A549 (cell line): ENCODE measurements around the gene NPAS2. TPM values are rescaled to one million over a fixed set of nuclear protein-coding genes. Genes with fewer than 3 reads are reported as not detected.

Experiments
- ATAC-seq, 2 experiments: fragments of 200-7000 bp in 1 of 2; fragments of >200 bp in 1 of 2; cut with Nextera tagmentation in 1 of 2; cut with Tn5 transposase in 1 of 2; 3 replicates each; pipeline versions ENCODE4 v1.8.0 to v1.9.1; 2018 to 2020; ENCODE audit warnings: mild to moderate bottlenecking in 1 of 2, moderate library complexity in 1 of 2
- CTCF ChIA-PET: fragments of 300-600 bp; sonication (Branson Sonifier 250); formaldehyde crosslinking; extraction: SDS; loops from one replicate; lab custom pipeline; 2021; ENCODE audit warnings: antibody characterized with exemption, inconsistent platforms; lab: Yijun Ruan, JAX
- POLR2A ChIA-PET: fragments of 350-600 bp; formaldehyde crosslinking; extraction: SDS; loops from one replicate; lab custom pipeline; 2021; ENCODE audit warnings: antibody characterized with exemption, inconsistent platforms; lab: Yijun Ruan, JAX
- DNase-seq, 2 experiments: peaks; one replicate each; pipeline versions ENCODE4 v3.0.0 to v3.0.0-alpha.2; 2011 to 2016; ENCODE audit warnings: low read depth in 1 of 2, low spot score in 1 of 2
- FAIRE-seq: peaks from 2 replicates; lab custom pipeline; 2011; peaks lifted over from hg19 to GRCh38; lab: Jason Lieb, UNC
- H3K27ac ChIP-seq, 2 experiments: fragments of >200 bp; sonication (Bioruptor Twin); formaldehyde crosslinking; 3 replicates each; pipeline ENCODE4 v1.5.1; 2016 to 2017
- H3K4me1 ChIP-seq: fragments of >200 bp; sonication (Bioruptor Twin); formaldehyde crosslinking; 3 replicates; pipeline ENCODE4 v1.6.1; 2016
- H3K4me2 ChIP-seq: fragments of >200 bp; sonication (Bioruptor Twin); formaldehyde crosslinking; 3 replicates; pipeline ENCODE4 v1.6.1; 2016
- H3K4me3 ChIP-seq: fragments of >200 bp; sonication (Bioruptor Twin); formaldehyde crosslinking; 3 replicates; pipeline ENCODE4 v1.5.1; 2016
- H3K9me3 ChIP-seq: fragments of >200 bp; sonication (Bioruptor Twin); formaldehyde crosslinking; 3 replicates; pipeline ENCODE4 v1.6.1; 2016
- ATOH8 ChIP-seq: fragments of 250-450 bp; sonication (Bioruptor Pico); IDR thresholded peaks from 2 replicates; pipeline ENCODE4 v1.5.0; 2020; ENCODE audit warnings: low read depth, mild to moderate bottlenecking, moderate library complexity
- BCL3 ChIP-seq: fragments of >200 bp; sonication (Bioruptor Twin); formaldehyde crosslinking; IDR thresholded peaks from 3 replicates; pipeline ENCODE4 v1.6.1; 2016
- CHD2 ChIP-seq: fragments of 150-350 bp; IDR thresholded peaks from 2 replicates; pipeline ENCODE4 v1.6.1; 2014; ENCODE audit warnings: low read length; ENCODE audit not compliant: partially characterized antibody
- CHD4 ChIP-seq: fragments of 200-600 bp; sonication (generic); IDR thresholded peaks from 2 replicates; pipeline ENCODE4 v1.6.1; 2016; ENCODE audit warnings: antibody characterized with exemption, mild to moderate bottlenecking, borderline replicate concordance
- EHF ChIP-seq: fragments of 250-450 bp; sonication (Bioruptor Pico); IDR thresholded peaks from 2 replicates; pipeline ENCODE4 v1.5.0; 2020; ENCODE audit warnings: mild to moderate bottlenecking
- ESRRA ChIP-seq: fragments of 150-350 bp; IDR thresholded peaks from 2 replicates; pipeline ENCODE4 v1.6.1; 2014; ENCODE audit warnings: mild to moderate bottlenecking, low read length, borderline replicate concordance
- FOSB ChIP-seq: fragments of 250-450 bp; sonication (Bioruptor Pico); IDR thresholded peaks from 2 replicates; pipeline ENCODE4 v1.5.0; 2020; ENCODE audit warnings: mild to moderate bottlenecking, moderate library complexity
- HES2 ChIP-seq: fragments of >200 bp; sonication (Bioruptor Twin); formaldehyde crosslinking; IDR thresholded peaks from 2 replicates; pipeline ENCODE4 v1.6.1; 2016
- HEYL ChIP-seq: fragments of 250-450 bp; sonication (Bioruptor Pico); IDR thresholded peaks from 2 replicates; pipeline ENCODE4 v1.8.0; 2021; ENCODE audit warnings: mild to moderate bottlenecking, moderate library complexity
- HMGXB4 ChIP-seq: fragments of 250-450 bp; sonication (Bioruptor Pico); IDR thresholded peaks from 2 replicates; pipeline ENCODE4 v1.5.0; 2021; ENCODE audit warnings: mild to moderate bottlenecking, moderate library complexity, borderline replicate concordance
- JUNB ChIP-seq: fragments of >200 bp; sonication (Bioruptor Twin); formaldehyde crosslinking; IDR thresholded peaks from 2 replicates; pipeline ENCODE4 v1.6.1; 2016
- KDM1A ChIP-seq: fragments of 200-600 bp; sonication (generic); IDR thresholded peaks from 2 replicates; pipeline ENCODE4 v1.6.1; 2016; ENCODE audit warnings: low read depth, mild to moderate bottlenecking
- KDM5A ChIP-seq: fragments of 200-600 bp; sonication (generic); IDR thresholded peaks from 2 replicates; pipeline ENCODE4 v1.6.1; 2016; ENCODE audit warnings: antibody characterized with exemption, mild to moderate bottlenecking
- MAFK ChIP-seq: fragments of 450-650 bp; IDR thresholded peaks from 2 replicates; pipeline ENCODE4 v1.6.1; 2014; ENCODE audit not compliant: partially characterized antibody
- MAX ChIP-seq: IDR thresholded peaks from 2 replicates; pipeline ENCODE4 v1.6.1; 2012
- PBX3 ChIP-seq: IDR thresholded peaks from 2 replicates; pipeline ENCODE4 v1.6.1; 2012
- RAD21 ChIP-seq, 2 experiments: fragments of >200 bp in 1 of 2; sonication (Bioruptor Twin) in 1 of 2; formaldehyde crosslinking in 1 of 2; IDR thresholded peaks in 1 of 2; conservative IDR thresholded peaks in 1 of 2; 2 replicates in 1 of 2; 3 replicates in 1 of 2; pipeline ENCODE4 v1.6.1; 2012 to 2018; ENCODE audit warnings: inconsistent platforms in 1 of 2
- RCOR1 ChIP-seq: fragments of 150-350 bp; IDR thresholded peaks from 2 replicates; pipeline ENCODE4 v1.6.1; 2014; ENCODE audit warnings: antibody characterized with exemption, low read length, low read depth
- SREBF2 ChIP-seq: fragments of 450-650 bp; IDR thresholded peaks from 2 replicates; pipeline ENCODE4 v1.6.1; 2014; ENCODE audit warnings: mild to moderate bottlenecking, moderate library complexity
- ZC3H11A ChIP-seq: fragments of 450-650 bp; IDR thresholded peaks from 2 replicates; pipeline ENCODE4 v1.6.1; 2014; ENCODE audit warnings: antibody characterized with exemption, mild to moderate bottlenecking
- ZFP36 ChIP-seq: fragments of 450-650 bp; IDR thresholded peaks from 2 replicates; pipeline ENCODE4 v1.6.1; 2014; ENCODE audit warnings: borderline replicate concordance; ENCODE audit not compliant: partially characterized antibody
- ZNF302 ChIP-seq: fragments of 250-450 bp; sonication (Bioruptor Pico); IDR thresholded peaks from 2 replicates; pipeline ENCODE4 v1.9.0; 2021; ENCODE audit warnings: inconsistent platforms, mild to moderate bottlenecking, moderate library complexity
- ZSCAN20 ChIP-seq: fragments of 250-450 bp; sonication (Bioruptor Pico); IDR thresholded peaks from 2 replicates; pipeline ENCODE4 v1.8.0; 2022; ENCODE audit warnings: mild to moderate bottlenecking, moderate library complexity
- WGBS: methylation state at CpG from one replicate; pipeline ENCODE4 v1.1.6; 2017; ENCODE audit errors: missing lambda C conversion rate; 5-methylcytosine and 5-hydroxymethylcytosine counted together
- polyA plus RNA-seq, 4 experiments: library from polyadenylated mRNA; depleted of rRNA in 3 of 4; stranded (reverse); fragments of >200 nt; fragmentation: RNase III in 1 of 4; extraction: RNeasy Plus Mini Kit Qiagen cat#74134 plus additional on column Dnase treatment in 1 of 4; gene quantifications; 2 replicates in 3 of 4; 3 replicates in 1 of 4; pipeline ENCODE4 v1.2.3, GENCODE V29; 2011 to 2017

The NPAS2 gene
- polyA plus RNA-seq, 2 of the 4 experiments (the other 2 are of a cell fraction): 31.4 to 56.1 TPM

GRCh38 chr2:100831831-100832230, 11.9 kb downstream of the NPAS2 start (continued):
- TF ChIP-seq CHD4 (no peak), ZNF302 (CRISPR knock-in tag) (no peak)

GRCh38 chr2:100832885-100833284, 12.9 kb downstream of the NPAS2 start:
- 79% methylated on average over 9 of the region's 9 CpGs for WGBS
- H3K4me2 ChIP-seq: no peak overlapping the region; the same call in 2 of the 3 replicates

GRCh38 chr2:100833331-100833730, 13.4 kb downstream of the NPAS2 start:
- Histone ChIP-seq H3K4me3 (no peak overlapping the region), H3K4me1 (peaks cover 36% of the 10 kb centered on the region), H3K9me3 (peaks cover 5% of the 10 kb centered on the region; the same call in 2 of the 3 replicates), H3K27ac (no peak overlapping the region), H3K4me2 (no peak overlapping the region)
- WGBS: 100% methylated on average over 1 of the region's 1 CpG
- DNase-seq (no peak), ATAC-seq (no peak), FAIRE-seq (no peak)
- TF ChIP-seq EHF (CRISPR knock-in tag) (no peak), HEYL (CRISPR knock-in tag) (no peak), KDM5A (no peak), CHD4 (no peak)
- ChIA-PET POLR2A (no interaction called here), CTCF (interaction anchor here (0.9 to 1.2 kb wide), 3 partner anchors 11 to 223 kb away, joined by 3 to 4 read pairs (median 3); no protein-coding TSS in a partner anchor)

More at GRCh38 chr2:100832885-100833284, 12.9 kb downstream of the NPAS2 start:
- DNase-seq (no peak), ATAC-seq (no peak; a peak in 1 of 6 replicates), FAIRE-seq (no peak)
- Histone ChIP-seq H3K4me1 (peaks cover 36% of the 10 kb centered on the region), H3K9me3 (peaks cover 9% of the 10 kb centered on the region), H3K27ac (no peak overlapping the region), H3K4me3 (no peak overlapping the region)
- POLR2A ChIA-PET: no interaction called here
- TF ChIP-seq HES2 (no peak), PBX3 (no peak)
- CTCF ChIA-PET: interaction anchor here (0.9 kb wide), 1 partner anchor 222 kb away, joined by 3 read pairs; no protein-coding TSS in a partner anchor

- no peaks in the 10 kb centered on the region for H3K9me3 ChIP-seq
- DNase-seq: no peak
- no peak overlapping the region for H3K27ac ChIP-seq
- no peak for FAIRE-seq
- H3K4me2 ChIP-seq: no peak overlapping the region
- POLR2A ChIA-PET: no interaction called here
- WGBS: 94% methylated on average over 10 of the region's 10 CpGs
- no peak for TF ChIP-seq ESRRA
- no peak for TF ChIP-seq MAFK
- no peak for TF ChIP-seq HES2
- no peak for TF ChIP-seq RAD21 (conservative IDR thresholded peaks at IDR 0.05 in 1 of 2, IDR thresholded peaks at IDR 0.05 in 1 of 2)
- no peak for TF ChIP-seq ZC3H11A
- TF ChIP-seq ZSCAN20 (CRISPR knock-in tag): no peak
- no peak for TF ChIP-seq ZNF302 (CRISPR knock-in tag)
- TF ChIP-seq FOSB (CRISPR knock-in tag): no peak
- TF ChIP-seq ATOH8 (CRISPR knock-in tag): no peak
- no peak for TF ChIP-seq BCL3
- no peak for TF ChIP-seq ZFP36
- TF ChIP-seq KDM1A: no peak
- TF ChIP-seq CHD2: no peak
- TF ChIP-seq MAX: no peak
- TF ChIP-seq JUNB: no peak
- TF ChIP-seq RCOR1: no peak
- TF ChIP-seq SREBF2: no peak
- no peak for TF ChIP-seq HMGXB4 (CRISPR knock-in tag)
- TF ChIP-seq, all 56 proteins: peak for 0
- Histone ChIP-seq H3K4me1 (peaks cover 36% of the 10 kb centered on the region), H3K4me3 (no peak overlapping the region)
- CTCF ChIA-PET: interaction anchor here (0.9 to 1.2 kb wide), 3 partner anchors 12 to 224 kb away, joined by 3 to 4 read pairs (median 3); no protein-coding TSS in a partner anchor
- ATAC-seq: no peak
Measured at GRCh38 chr2:100834221-100834620, 14.3 kb downstream of the NPAS2 start.
